Panc1 (cell line): Measurements from ENCODE around the gene IL2RA. TPM values are rescaled to one million over a fixed set of nuclear protein-coding genes. Genes with fewer than 3 reads are reported as not detected.

Source experiments
- ATAC-seq: fragments of 200-7000 bp; cut with Tn5 transposase; 2 replicates; pipeline ENCODE4 v1.9.1; 2020; ENCODE audit warnings: mild to moderate bottlenecking, moderate library complexity
- BruUV-seq: library from RNA; stranded (reverse); fragments of 400-500 nt; replicated peaks from 2 replicates; lab custom pipeline; 2021; lab: Mats Ljungman, UMichigan
- CTCF ChIA-PET: fragments of 300-600 bp; sonication (Branson Sonifier 250); formaldehyde crosslinking; loops from one replicate; lab custom pipeline; 2022; ENCODE audit warnings: antibody characterized with exemption; lab: Charles Lee
- POLR2A ChIA-PET: fragments of 300-600 bp; sonication (Branson Sonifier 250); formaldehyde crosslinking; loops from one replicate; lab custom pipeline; 2022; ENCODE audit warnings: antibody characterized with exemption; lab: Charles Lee
- DNase-seq: peaks from one replicate; pipeline ENCODE4 v3.0.0-alpha.2; 2010; ENCODE audit warnings: low read depth, low spot score
- H3K27ac ChIP-seq: 2 replicates; pipeline ENCODE4 v1.5.1; 2011; ENCODE audit warnings: mild to moderate bottlenecking, low read length, inconsistent platforms
- H3K27me3 ChIP-seq: fragments of 200-500 bp; sonication (Bioruptor generic); 2 replicates; pipeline ENCODE4 v1.6.0; 2014; ENCODE audit warnings: low read length, inconsistent platforms; ENCODE audit not compliant: control insufficient read depth, insufficient read depth
- H3K36me3 ChIP-seq: fragments of 200-500 bp; sonication (Bioruptor generic); 2 replicates; pipeline ENCODE4 v1.5.1; 2014; ENCODE audit warnings: inconsistent platforms, mild to moderate bottlenecking, low read length, moderate library complexity; ENCODE audit not compliant: control insufficient read depth, insufficient read depth
- H3K4me1 ChIP-seq: 2 replicates; pipeline ENCODE4 v1.5.1; 2011; ENCODE audit warnings: inconsistent platforms, mild to moderate bottlenecking, low read length, moderate library complexity; ENCODE audit not compliant: control insufficient read depth, insufficient read depth
- H3K4me3 ChIP-seq, 2 experiments: 2 replicates each; pipeline ENCODE4 v1.5.1; 2011 to 2012; ENCODE audit warnings: low read depth in 2 of 2, low read length in 2 of 2, mild to moderate bottlenecking in 2 of 2, inconsistent platforms in 1 of 2, moderate library complexity in 1 of 2
- H3K9me3 ChIP-seq: fragments of 200-500 bp; sonication (Bioruptor generic); 2 replicates; pipeline ENCODE4 v1.5.1; 2014; ENCODE audit warnings: low read depth, mild to moderate bottlenecking, inconsistent platforms, low read length, moderate library complexity; ENCODE audit not compliant: control insufficient read depth, insufficient read depth
- POLR2AphosphoS5 ChIP-seq: IDR thresholded peaks from 2 replicates; pipeline ENCODE4 v1.6.1; 2012; ENCODE audit warnings: mild to moderate bottlenecking, low read depth, low read length, moderate library complexity
- SIN3A ChIP-seq: IDR thresholded peaks from 2 replicates; pipeline ENCODE4 v1.6.1; 2012; ENCODE audit warnings: low read depth, mild to moderate bottlenecking, low read length, moderate library complexity, borderline replicate concordance; ENCODE audit not compliant: insufficient read depth
- TCF7L2 ChIP-seq: IDR thresholded peaks from 2 replicates; pipeline ENCODE4 v1.6.1; 2011; ENCODE audit warnings: mild to moderate bottlenecking, low read depth, low read length, inconsistent platforms
- in situ Hi-C: cut with HindIII; loops from 2 replicates; pipeline ENCODE4 v1.10.0; 2016; ENCODE audit warnings: low sequenced_read_pairs, low pct_unique_long_range_greater_than_20kb
- intact Hi-C: fragments of 100-400 bp; cut with micrococcal nuclease; formaldehyde crosslinking; loops from one replicate; pipeline ENCODE4 v1.10.0; 2022; ENCODE audit not compliant: unreplicated experiment
- total RNA-seq: library from RNA; stranded (reverse); gene quantifications from one replicate; pipeline ENCODE4 v1.2.1, GENCODE V29; 2021; ENCODE audit not compliant: unreplicated experiment
- TF ChIP-seq, protein P1 (sequence below): fragments of 450-650 bp; IDR thresholded peaks from 2 replicates; pipeline ENCODE4 v1.5.1; 2017; ENCODE audit warnings: mild to moderate bottlenecking
- TF ChIP-seq, protein P2 (sequence below), 2 experiments: IDR thresholded peaks; 2 replicates each; pipeline ENCODE4 v1.6.1; 2011 to 2012; ENCODE audit warnings: low read depth in 2 of 2, control low read depth in 1 of 2, low read length in 1 of 2, mild to moderate bottlenecking in 1 of 2, moderate library complexity in 1 of 2; ENCODE audit not compliant: insufficient read depth in 1 of 2

IL2RA gene
- total RNA-seq, 1 experiment from 2014 or later: 0.33 TPM

DNA sequence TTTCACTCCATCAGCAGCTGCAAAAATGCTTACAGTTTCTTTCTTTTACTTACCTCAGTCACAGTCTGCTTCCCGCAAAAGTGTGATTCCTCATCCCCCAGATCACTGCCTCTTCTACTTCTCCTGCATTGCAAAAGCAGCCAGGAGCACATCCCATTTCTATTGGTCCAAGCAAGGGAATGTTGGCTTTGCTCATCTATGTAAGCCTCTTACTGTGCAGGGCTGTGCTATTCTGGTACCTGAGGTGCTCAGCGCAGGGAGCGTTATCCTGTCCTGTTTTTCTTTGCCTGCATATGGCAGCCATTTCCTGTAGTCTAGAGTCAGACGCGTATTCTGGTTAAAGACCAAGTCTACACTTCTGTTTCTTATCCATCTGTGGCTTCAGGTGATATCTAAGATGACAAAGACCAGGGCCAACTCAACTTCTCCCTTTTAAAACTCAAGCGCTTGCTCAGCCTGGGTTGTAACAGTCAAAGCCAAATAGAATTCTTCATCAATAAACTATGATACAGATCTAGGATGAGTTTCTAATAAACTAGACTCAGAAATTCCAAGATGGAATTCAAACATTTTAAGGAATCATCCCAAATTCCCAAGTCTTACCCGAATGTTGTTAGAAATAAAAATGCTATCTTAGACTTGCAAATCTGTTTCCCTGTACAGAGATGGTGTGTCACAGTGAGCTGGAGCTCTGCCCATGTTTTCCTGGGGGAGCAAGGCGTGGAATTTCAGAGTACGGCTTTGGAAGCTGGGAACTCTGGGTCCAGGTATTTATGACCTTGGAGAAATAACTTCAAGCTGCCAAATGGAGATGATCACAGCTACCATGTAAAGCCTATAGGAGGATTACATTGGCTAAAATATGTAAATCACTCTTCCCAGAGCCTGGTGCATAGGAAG is 20.6 kb upstream of the IL2RA start:
- intact Hi-C loops: no loop called here

DNA sequence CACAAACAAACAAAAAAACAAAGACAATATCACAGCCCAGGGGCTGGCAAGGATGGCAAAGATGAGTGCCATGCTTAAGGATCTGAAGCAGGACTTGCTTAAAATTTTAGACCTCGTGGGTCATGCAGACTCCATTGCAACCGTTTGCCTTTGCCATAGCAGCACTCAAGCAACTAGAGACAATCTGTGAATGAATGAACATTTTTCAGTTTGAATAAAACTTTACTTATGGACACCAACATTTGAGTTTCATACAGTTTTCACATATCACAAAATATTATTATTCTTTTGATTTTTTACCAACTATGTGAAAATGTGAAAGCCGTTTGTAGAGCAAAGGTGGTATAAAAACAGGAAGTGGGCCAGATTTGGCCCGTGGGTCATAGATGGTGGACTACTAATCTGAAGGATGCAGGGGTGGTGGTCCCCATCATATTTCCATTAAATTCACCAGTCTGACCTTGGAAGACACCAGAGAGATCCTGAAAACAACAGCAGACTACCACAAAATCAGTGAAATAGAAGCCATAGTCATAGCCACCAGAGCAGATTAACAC is 18.3 kb upstream of the IL2RA start:
- ATAC-seq: no peak
- ChIA-PET CTCF (no interaction called here), POLR2A (no interaction called here)
- TF ChIP-seq, protein P1, sequence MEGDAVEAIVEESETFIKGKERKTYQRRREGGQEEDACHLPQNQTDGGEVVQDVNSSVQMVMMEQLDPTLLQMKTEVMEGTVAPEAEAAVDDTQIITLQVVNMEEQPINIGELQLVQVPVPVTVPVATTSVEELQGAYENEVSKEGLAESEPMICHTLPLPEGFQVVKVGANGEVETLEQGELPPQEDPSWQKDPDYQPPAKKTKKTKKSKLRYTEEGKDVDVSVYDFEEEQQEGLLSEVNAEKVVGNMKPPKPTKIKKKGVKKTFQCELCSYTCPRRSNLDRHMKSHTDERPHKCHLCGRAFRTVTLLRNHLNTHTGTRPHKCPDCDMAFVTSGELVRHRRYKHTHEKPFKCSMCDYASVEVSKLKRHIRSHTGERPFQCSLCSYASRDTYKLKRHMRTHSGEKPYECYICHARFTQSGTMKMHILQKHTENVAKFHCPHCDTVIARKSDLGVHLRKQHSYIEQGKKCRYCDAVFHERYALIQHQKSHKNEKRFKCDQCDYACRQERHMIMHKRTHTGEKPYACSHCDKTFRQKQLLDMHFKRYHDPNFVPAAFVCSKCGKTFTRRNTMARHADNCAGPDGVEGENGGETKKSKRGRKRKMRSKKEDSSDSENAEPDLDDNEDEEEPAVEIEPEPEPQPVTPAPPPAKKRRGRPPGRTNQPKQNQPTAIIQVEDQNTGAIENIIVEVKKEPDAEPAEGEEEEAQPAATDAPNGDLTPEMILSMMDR: no peak
- TF ChIP-seq, protein P2, sequence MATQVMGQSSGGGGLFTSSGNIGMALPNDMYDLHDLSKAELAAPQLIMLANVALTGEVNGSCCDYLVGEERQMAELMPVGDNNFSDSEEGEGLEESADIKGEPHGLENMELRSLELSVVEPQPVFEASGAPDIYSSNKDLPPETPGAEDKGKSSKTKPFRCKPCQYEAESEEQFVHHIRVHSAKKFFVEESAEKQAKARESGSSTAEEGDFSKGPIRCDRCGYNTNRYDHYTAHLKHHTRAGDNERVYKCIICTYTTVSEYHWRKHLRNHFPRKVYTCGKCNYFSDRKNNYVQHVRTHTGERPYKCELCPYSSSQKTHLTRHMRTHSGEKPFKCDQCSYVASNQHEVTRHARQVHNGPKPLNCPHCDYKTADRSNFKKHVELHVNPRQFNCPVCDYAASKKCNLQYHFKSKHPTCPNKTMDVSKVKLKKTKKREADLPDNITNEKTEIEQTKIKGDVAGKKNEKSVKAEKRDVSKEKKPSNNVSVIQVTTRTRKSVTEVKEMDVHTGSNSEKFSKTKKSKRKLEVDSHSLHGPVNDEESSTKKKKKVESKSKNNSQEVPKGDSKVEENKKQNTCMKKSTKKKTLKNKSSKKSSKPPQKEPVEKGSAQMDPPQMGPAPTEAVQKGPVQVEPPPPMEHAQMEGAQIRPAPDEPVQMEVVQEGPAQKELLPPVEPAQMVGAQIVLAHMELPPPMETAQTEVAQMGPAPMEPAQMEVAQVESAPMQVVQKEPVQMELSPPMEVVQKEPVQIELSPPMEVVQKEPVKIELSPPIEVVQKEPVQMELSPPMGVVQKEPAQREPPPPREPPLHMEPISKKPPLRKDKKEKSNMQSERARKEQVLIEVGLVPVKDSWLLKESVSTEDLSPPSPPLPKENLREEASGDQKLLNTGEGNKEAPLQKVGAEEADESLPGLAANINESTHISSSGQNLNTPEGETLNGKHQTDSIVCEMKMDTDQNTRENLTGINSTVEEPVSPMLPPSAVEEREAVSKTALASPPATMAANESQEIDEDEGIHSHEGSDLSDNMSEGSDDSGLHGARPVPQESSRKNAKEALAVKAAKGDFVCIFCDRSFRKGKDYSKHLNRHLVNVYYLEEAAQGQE (IDR thresholded peaks at IDR 0.05; ENCODE audit: insufficient read depth in 1 of 2, low read depth in 2 of 2, low read length in 1 of 2): no peak
- TF ChIP-seq TCF7L2: no peak
- no peak for TF ChIP-seq SIN3A
- TF ChIP-seq POLR2AphosphoS5: no peak
- DNase-seq: no peak
- Histone ChIP-seq H3K27me3 (no peaks in the 10 kb centered on the region), H3K27ac (no peak overlapping the region), H3K4me1 (no peaks in the 10 kb centered on the region), H3K9me3 (no peaks in the 10 kb centered on the region), H3K36me3 (no peaks in the 10 kb centered on the region), H3K4me3 (no peak overlapping the region)
- in situ Hi-C loops: no loop called here
- intact Hi-C loops: no loop called here
- BruUV-seq: no TSS peak

More for the DNA sequence above, 20.6 kb upstream of the IL2RA start:
- H3K9me3 ChIP-seq: no peaks in the 10 kb centered on the region
- TF ChIP-seq, protein P1: no peak
- TF ChIP-seq TCF7L2: no peak
- TF ChIP-seq, protein P2 (IDR thresholded peaks at IDR 0.05; ENCODE audit: insufficient read depth in 1 of 2, low read depth in 2 of 2, low read length in 1 of 2): no peak
- no peak for TF ChIP-seq POLR2AphosphoS5
- TF ChIP-seq SIN3A: no peak
- no peak overlapping the region for H3K4me3 ChIP-seq
- no TSS peak for BruUV-seq
- H3K4me1 ChIP-seq: 0 out of 2 replicates have a peak, but pooled peaks cover 2% of the 10 kb centered on the region
- ATAC-seq (no peak), DNase-seq (no peak)
- H3K27ac ChIP-seq: no peak overlapping the region
- POLR2A ChIA-PET: no interaction called here
- H3K27me3 ChIP-seq: peaks cover 3% of the 10 kb centered on the region; the same call in 1 of the 2 replicates
- CTCF ChIA-PET: no interaction called here
- in situ Hi-C loops: no loop called here
- H3K36me3 ChIP-seq: no peaks in the 10 kb centered on the region
